Breast epithelium (tissue), 3 donors: ENCODE results near the gene NUP205.

Experiments used
- POLR2A ChIP-seq: fragments of 450-650 bp; IDR thresholded peaks from one replicate; pipeline ENCODE4 v1.6.1; 2016; ENCODE audit warnings: antibody characterized with exemption, mild to moderate bottlenecking, moderate library complexity
- TF ChIP-seq, protein P1 (sequence below), 3 donors: fragments of 450-650 bp; IDR thresholded peaks; one replicate each; pipeline ENCODE4 v1.5.1; 2016 to 2017; ENCODE audit warnings: antibody characterized with exemption in 3 of 3, mild to moderate bottlenecking in 3 of 3, moderate library complexity in 3 of 3

GRCh38 chr7:135597181-135597925 is 39.6 kb downstream of the NUP205 start:
- TF ChIP-seq, protein P1, sequence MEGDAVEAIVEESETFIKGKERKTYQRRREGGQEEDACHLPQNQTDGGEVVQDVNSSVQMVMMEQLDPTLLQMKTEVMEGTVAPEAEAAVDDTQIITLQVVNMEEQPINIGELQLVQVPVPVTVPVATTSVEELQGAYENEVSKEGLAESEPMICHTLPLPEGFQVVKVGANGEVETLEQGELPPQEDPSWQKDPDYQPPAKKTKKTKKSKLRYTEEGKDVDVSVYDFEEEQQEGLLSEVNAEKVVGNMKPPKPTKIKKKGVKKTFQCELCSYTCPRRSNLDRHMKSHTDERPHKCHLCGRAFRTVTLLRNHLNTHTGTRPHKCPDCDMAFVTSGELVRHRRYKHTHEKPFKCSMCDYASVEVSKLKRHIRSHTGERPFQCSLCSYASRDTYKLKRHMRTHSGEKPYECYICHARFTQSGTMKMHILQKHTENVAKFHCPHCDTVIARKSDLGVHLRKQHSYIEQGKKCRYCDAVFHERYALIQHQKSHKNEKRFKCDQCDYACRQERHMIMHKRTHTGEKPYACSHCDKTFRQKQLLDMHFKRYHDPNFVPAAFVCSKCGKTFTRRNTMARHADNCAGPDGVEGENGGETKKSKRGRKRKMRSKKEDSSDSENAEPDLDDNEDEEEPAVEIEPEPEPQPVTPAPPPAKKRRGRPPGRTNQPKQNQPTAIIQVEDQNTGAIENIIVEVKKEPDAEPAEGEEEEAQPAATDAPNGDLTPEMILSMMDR (IDR thresholded peaks at IDR 0.05) = no peak
- TF ChIP-seq POLR2A = no peak
